GM12865 (cell line): Measurements from ENCODE around the gene GOLGA2.

Source experiments
- DNase-seq: peaks from one replicate; pipeline ENCODE4 v3.0.0; 2010; ENCODE audit warnings: low read depth
- H3K4me3 ChIP-seq: 2 replicates; pipeline ENCODE4 v1.5.1; 2011; ENCODE audit warnings: mild to moderate bottlenecking, low read depth, low read length, control low read depth
- TF ChIP-seq, protein P1 (sequence below): IDR thresholded peaks from 2 replicates; pipeline ENCODE4 v1.5.1; 2011; ENCODE audit warnings: low read length, control low read depth, low read depth, inconsistent platforms; ENCODE audit not compliant: insufficient read depth; ENCODE audit errors: missing control alignments

Gene GOLGA2

GRCh38 chr9:128250839-128251731 is 24.7 kb downstream of the GOLGA2 start:
- DNase-seq = no peak
- peak overlapping the region; percentile 18; the same call in 1 of the 2 replicates for H3K4me3 ChIP-seq
- TF ChIP-seq, protein P1, sequence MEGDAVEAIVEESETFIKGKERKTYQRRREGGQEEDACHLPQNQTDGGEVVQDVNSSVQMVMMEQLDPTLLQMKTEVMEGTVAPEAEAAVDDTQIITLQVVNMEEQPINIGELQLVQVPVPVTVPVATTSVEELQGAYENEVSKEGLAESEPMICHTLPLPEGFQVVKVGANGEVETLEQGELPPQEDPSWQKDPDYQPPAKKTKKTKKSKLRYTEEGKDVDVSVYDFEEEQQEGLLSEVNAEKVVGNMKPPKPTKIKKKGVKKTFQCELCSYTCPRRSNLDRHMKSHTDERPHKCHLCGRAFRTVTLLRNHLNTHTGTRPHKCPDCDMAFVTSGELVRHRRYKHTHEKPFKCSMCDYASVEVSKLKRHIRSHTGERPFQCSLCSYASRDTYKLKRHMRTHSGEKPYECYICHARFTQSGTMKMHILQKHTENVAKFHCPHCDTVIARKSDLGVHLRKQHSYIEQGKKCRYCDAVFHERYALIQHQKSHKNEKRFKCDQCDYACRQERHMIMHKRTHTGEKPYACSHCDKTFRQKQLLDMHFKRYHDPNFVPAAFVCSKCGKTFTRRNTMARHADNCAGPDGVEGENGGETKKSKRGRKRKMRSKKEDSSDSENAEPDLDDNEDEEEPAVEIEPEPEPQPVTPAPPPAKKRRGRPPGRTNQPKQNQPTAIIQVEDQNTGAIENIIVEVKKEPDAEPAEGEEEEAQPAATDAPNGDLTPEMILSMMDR = no peak

- TF ChIP-seq, protein P1 = no peak
- DNase-seq = peak; percentile 93
- H3K4me3 ChIP-seq = no peak overlapping the region; the same call in 1 of the 2 replicates
Observed at GRCh38 chr9:128249908-128250838, 25.6 kb downstream of the GOLGA2 start.

DNA sequence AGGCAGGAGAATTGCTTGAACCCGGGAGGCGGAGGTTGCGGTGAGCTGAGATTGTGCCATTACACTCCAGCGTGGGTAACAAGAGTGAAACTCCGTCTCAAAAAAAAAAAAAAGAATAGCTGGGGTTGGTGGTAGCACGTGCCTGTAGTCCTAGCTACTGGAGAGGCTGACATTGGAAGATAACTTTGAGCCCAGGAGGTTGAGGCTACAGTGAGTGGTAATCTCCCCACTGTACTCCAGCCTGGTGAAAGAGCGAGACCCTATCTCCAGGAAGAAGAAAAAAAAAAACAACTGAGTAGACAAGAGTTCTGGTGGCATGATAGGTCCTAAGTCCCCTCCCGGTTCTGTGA is 26.3 kb downstream of the GOLGA2 start:
- TF ChIP-seq, protein P1 = no peak
- H3K4me3 ChIP-seq = no peak overlapping the region
- DNase-seq = no peak

DNA sequence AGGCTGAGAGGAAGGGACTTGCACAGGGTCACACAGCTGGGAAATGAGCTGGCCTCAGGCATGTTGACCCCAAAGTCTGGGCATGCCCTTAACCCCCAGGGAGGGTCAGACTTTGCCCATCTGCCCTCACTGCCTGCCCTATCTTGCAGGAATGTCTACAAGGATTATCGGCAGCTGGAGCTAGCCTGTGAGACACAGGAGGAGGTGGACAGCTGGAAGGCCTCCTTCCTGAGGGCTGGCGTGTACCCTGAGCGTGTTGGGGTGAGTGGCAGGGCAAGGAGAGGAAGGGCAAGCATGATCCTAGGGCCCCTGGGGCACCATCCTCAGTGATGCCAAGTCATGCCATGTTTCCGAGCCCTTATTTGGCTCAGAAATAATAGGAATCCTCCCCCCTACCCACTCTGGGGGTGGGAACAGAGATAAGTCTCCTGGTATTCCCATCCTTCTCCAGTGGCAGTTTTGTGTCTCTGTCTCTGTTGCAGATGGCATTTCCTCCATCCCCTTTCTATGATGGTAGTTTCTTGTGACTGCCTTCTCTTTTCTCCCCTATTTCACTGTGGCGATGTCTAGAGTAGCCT is 28.5 kb downstream of the GOLGA2 start:
- TF ChIP-seq, protein P1 = no peak
- H3K4me3 ChIP-seq = no peak overlapping the region
- no peak for DNase-seq

- H3K4me3 ChIP-seq = no peak overlapping the region
- DNase-seq = no peak
- TF ChIP-seq, protein P1 = no peak
Observed at GRCh38 chr9:128246471-128246870, 29.3 kb downstream of the GOLGA2 start.

DNA sequence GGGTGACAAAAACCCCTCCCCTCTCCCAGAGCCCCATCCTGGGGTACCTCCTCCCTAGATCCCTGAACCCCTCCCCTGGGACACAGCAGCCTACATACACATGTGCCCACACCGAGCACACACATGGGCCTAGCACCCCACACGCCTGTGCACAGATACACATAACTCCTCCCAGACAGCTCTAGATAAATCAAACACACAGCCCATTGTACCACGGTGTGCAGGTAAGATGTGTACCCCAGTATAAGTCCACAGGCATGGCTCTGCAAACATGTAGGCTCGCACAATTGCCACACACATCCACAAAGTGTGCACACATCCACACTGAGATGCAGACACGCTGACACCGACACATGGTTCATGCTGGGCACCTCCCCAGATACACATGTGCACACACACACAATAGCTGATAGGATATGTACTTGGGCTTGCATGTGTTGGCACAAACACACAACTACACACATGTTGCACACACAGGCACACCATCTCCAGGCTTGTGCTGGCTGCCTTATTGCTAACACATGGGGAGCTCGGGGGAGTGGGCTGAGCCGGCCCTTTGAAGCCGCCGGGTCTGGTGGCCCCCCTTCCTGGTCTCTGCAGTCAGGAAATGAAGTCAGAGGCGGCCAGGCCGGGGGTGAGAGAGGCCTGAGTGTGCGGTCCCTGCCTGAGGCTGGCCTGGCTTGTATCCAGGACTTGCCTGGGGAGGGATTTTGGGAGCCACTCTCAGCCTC is 30.2 kb downstream of the GOLGA2 start:
- H3K4me3 ChIP-seq = no peak overlapping the region
- no peak for DNase-seq
- TF ChIP-seq, protein P1 = no peak
